ENCODE measurements around the gene SPNS3.

SPNS3 gene

GRCh38 chr17:4511199-4511932, 77.6 kb downstream of the SPNS3 start:
- DNase-seq = no peak

- no peak for DNase-seq
These were observed 78.7 kb downstream of the SPNS3 start for GRCh38 chr17:4512156-4513112.

DNA sequence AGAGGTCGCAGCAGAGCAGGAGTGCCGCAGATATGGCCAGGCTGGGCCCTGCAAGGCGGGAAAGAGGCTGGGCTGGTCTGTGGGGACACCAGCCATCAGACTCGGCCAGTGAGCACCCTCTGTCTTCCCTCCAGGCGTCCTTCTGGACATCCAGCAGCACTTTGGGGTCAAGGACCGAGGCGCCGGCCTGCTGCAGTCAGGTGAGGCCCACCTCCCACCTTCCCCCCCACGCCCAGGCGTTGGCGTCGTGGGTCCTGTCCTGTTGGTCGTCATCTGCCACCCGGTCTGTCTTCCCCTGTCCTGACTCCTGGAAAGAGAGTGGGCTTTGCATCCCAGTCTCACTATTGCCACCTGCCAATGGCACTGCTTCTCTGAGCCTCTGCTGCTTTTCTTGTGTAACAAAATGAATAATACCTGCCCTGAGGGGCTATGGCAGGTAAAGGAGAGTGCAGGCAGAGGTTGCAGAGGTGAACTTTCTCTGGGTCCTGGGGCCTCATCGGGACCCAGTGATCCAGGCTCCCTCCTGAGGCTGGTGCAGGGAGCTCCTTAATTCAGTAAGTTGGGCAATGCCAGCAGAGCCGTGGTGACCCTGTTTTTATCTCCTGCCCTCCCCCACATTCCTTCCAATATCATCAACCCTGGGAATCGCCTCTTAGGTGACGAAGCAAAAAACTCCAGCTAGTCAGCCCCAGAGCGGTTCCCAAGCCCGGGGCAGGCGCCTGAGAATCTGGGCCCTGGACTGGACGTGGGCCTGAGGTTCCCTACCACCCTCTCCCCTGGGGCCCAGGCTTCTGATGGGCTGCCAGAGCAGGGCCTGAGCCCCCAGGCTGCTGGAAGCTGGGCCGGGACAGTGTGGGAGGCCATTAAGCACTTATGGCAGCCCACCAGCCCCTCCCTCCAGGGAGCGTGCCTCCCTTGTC, 79.6 kb downstream of the SPNS3 start:
- no peak for DNase-seq

DNA sequence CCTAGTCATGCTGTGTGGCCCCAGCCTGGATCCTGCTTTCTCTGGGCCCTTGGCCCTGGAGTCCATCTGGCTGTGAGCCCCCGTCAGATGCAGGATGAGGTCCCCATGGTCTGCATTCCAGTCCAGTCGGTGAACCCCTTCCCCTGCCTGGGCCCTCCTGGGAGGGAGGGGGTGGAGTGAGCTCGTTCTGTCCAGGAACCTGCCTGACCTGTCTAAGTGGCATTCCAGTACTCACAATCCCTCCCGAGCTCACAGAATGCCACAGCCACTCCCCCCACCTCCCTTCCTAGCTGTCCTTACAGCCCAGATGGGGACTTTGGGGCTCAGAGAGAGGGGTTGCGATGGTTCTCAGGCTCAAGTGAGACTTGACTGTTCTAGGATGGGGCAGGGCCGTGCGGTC, 80.5 kb downstream of the SPNS3 start:
- DNase-seq = no peak

- DNase-seq = no peak
These were observed 81.0 kb downstream of the SPNS3 start for GRCh38 chr17:4514779-4515178.

DNA sequence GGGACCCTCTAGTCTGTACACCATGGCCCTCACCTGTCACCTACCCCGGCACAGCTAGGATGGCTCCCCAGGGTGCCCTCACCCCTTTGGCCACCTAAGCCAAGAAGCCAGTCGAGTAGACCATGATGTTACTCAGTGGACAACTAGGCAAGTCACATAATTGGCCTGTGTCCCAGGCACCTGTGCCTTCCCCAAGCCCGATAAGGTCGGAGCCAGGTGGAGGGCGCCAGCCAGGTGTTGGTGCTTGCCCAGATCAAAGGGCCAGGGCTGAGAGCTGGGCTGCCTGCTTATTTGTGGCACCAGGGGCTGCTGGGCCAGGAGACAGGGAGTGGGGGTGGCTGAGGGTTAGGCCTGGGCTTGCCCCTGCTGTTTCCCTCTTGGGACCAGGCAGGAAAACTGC, 81.8 kb downstream of the SPNS3 start:
- peak; percentile 74 for DNase-seq

DNA sequence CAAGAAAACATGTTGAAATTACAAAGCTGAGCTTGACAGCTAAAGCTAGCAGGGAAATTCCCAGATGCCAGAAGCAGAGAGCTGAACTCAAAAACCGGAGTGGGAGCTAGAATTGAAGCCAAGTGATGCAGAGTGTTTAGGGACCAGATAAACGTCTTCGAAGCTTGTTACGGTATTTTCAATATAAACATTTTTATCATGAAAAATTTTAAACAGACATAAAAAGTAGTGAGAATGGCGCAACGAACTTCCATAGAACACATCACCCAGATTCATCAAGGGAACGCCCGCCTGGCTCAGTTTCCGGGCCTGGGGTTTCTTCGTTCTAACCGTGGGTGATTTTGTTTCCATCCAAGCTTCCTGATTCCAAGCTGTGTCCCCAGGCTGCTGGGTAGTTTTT, 83.0 kb downstream of the SPNS3 start:
- DNase-seq = no peak

- DNase-seq = no peak
These were observed 85.2 kb downstream of the SPNS3 start for GRCh38 chr17:4518901-4519300.

DNA sequence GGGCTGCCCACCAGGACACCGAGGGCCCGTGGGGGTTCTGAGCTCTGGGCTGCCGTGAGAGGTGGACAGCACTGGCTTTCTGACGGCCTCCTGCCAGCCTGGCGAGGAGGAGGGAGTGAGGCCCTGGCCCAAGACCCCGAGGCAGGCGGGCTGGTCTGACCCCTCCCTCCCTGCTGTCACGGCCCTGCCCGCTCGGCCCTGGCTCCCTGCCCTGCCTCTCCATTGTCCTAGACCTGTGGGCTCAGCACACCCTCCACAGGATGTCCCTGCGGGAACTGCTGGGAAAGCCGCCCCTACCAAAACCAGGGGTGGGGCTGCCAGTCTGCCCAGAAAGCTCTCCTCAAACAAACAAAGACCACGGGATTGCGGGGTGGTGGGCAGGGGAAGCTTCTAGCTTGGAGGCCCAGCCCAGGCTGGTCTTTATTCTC, 85.6 kb downstream of the SPNS3 start:
- DNase-seq = no peak

DNA sequence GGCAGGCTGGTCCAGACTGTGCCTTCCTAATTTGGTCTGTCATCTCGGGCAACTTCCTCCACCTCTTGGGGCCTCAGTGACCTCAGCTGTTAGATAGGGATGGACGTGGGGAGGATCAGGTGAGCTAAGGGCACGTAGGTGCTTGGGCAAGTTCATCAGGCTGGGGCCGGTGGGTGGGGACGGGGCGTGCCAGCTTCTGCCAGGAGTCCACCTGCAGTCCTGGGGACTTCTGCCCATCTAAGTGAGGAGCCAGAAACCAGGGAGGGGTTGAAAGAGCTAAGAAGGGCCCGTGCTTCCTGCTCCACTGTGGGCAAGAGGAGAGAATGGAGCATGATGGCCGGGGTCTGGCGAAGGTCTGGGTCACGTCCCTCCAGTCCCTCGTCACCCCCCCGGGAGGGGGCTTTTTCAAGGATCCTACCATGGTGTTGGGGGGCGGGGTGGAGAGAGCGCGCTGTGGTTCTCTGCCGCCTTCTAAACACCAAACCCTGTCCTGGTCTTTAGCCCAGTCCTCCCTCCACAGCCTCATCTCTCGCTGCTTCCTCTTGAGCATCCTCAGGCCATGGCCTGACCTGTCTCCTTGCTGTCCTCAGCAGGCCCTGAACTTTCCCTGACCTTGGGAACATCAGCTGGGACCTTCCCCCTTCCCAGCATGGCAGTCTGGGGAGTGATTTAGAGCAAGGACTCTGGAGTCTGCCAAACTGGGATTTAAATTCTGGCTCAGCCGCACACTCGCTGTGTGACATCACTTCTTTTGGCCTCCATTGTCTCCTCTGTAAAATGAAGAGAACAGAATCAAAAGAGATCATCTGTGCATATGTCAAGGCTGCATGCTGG, 86.5 kb downstream of the SPNS3 start:
- no peak for DNase-seq

- no peak for DNase-seq
These were observed 87.3 kb downstream of the SPNS3 start for GRCh38 chr17:4520894-4521600.

DNA sequence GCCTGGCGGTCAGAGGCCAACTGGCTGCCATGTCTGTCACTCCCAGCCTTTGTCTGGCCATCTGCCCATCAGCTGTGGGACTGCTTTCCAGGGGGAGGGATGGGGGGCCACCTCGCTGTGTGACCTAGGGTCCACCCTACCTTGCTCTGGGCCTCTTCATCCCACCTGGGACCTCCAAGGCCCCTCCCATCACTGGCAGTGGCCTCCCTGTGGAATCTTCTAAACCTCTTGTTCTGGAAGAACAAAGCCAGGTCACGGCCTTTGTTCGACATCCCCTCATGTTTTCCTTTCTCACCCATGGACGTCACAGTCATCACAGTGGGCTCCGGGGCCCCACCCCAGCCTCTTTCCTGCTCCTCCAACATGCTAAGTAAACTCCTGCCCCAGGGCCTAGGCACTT, 88.9 kb downstream of the SPNS3 start:
- no peak for DNase-seq

DNA sequence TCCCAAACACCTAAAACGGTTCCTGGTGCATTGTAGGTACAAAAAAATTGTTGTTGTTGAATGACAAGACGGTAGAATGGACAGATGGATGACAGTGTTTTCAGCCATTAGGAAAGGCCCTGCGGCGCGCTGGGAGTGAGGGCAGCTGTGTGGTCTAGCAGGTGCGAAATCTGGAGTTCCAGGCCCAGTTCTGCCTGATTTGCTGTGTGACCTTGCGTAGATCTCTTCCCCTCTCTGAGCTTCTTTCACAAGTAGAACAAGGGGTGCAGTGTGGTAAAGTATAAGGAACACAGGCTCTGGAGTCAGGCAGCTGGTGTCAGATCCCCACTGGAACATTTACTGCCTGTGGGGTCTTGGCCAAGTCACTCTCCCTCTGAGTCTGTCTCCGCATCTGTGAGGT, 90.2 kb downstream of the SPNS3 start:
- no peak for DNase-seq

DNA sequence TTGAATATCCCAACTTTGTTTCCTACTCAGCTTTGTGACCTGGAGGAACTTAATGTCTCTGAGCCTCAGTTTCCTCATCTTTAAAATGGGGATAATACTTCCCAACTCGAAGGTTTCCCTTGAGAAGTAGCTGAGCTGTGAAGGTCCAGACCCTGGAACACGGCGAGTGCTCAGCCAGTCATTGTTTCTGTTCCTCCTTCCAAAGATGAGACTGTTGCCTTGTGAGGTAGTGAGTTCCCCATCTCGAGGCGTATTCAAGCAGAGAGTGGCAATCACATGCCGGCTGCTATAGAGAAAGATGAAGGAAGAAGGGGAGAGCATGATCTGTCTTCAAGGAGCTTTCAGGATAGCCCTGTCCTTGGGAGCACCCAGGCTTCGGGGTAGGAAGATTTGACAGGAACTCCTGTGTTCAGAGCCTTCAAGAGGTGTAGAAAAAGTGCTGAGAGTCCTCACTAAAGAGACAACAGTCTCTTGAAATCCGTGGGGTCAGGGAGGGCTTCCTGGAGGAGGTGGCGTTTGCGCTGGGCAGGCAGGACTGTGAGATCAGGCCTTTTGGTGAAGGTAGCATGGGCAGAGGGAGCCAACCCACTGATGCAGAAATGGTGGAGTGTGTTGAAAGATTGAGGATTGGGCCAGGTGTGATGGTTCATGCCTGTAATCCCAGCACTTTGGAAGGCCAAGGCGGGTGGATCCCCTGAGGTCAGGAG, 92.1 kb downstream of the SPNS3 start:
- DNase-seq = no peak

- DNase-seq = no peak
These were observed 93.4 kb downstream of the SPNS3 start for GRCh38 chr17:4527134-4527533.

GRCh38 chr17:4527566-4528125, 93.9 kb downstream of the SPNS3 start:
- DNase-seq = no peak

GRCh38 chr17:4529533-4530152, 95.9 kb downstream of the SPNS3 start:
- DNase-seq = no peak

DNA sequence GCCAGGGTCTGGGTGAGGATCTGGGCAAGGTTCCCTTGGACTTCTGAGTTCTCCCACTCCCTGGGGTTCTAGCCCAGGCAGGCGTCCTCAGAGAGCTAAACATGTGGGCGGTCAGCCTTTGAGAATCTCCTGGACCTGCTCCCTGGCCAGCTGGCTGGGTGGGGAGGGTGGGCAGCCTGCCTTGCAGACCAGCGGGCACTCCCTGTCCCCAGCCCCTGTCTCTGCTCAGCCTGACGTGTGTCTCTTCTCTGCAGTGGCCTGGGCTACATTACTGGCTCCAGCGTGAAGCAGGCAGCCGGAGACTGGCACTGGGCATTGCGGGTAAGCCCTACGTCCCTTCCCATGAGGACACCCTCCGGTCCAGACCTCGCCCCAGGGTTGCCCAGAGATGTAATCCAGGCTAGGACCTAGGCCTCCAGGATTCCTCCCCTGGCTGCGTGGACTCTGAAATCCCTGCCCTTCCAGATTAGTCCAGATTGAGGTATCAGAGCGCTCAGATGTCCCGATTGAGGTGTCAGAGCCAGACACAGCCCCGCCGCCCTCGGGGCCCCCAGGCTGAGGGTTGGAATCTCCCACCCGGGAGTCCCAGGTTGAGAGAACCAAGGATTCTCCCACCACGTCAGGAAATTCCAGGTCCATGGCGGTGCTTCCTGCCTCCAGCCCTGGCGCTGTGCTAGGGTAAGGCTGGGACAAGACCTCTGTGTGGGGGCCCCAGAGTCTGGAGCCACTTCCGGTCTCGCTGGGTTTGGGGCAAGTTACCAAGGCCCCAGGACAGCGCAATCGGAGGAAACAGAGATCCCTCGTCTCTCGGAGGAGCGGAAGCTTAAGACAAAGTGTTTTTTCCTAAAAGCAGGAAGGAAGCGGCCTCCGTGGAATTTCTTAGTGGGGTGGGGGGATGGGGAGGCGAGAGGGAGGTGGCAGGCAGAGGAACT, 97.3 kb downstream of the SPNS3 start:
- DNase-seq = no peak

Measured in RPMI8226 (cell line).